Colonic mucosa (tissue), 4 donors: ENCODE measurements around the gene ADGRL3. TPM values are rescaled to one million over a fixed set of nuclear protein-coding genes. Genes with fewer than 3 reads are reported as not detected.
"Not testable (repeated sequence)": the region's sequence is repeated elsewhere in the genome, so short reads cannot be mapped to it uniquely, and the experiment has no call there.

ENCODE experiments used
- DNase-seq: peaks from one replicate; pipeline ENCODE4 v3.0.0-alpha.2; 2020
- H3K27ac ChIP-seq: fragments of 200-600 bp; one replicate; pipeline ENCODE4 v1.8.0; 2021
- H3K27me3 ChIP-seq: fragments of 200-600 bp; one replicate; pipeline ENCODE4 v1.8.0; 2021
- H3K36me3 ChIP-seq: fragments of 200-600 bp; one replicate; pipeline ENCODE4 v1.8.0; 2021
- H3K4me1 ChIP-seq: fragments of 200-600 bp; one replicate; pipeline ENCODE4 v1.8.0; 2021; ENCODE audit warnings: mild to moderate bottlenecking
- H3K4me3 ChIP-seq: fragments of 200-600 bp; one replicate; pipeline ENCODE4 v1.8.0; 2021
- H3K9ac ChIP-seq, 2 donors: one replicate each; pipeline ENCODE4 v1.7.0; 2013; ENCODE audit warnings: control low read depth in 2 of 2, low read depth in 2 of 2, low read length in 2 of 2
- H3K9me3 ChIP-seq: fragments of 200-600 bp; one replicate; pipeline ENCODE4 v1.8.0; 2021
- CTCF ChIP-seq: fragments of 200-600 bp; IDR thresholded peaks from one replicate; pipeline ENCODE4 v1.8.0; 2022; ENCODE audit warnings: antibody characterized with exemption, mild to moderate bottlenecking
- intact Hi-C: fragments of 100-400 bp; cut with DNase I; formaldehyde crosslinking; loops from one replicate; pipeline ENCODE4 v1.14.1; 2022
- total RNA-seq, 2 donors: library from RNA; stranded (reverse); fragmentation: NEBNext Ultra II Directional in 1 of 2; extraction: Animal tissue kit (Norgen Biotek cat#: 25700) in 1 of 2; gene quantifications; one replicate each; pipeline ENCODE4 v1.2.1, GENCODE V29; 2021
- donor health status: healthy.
- donor health status: DM: no; HTN: no; CAD: no.
- donor health status: DM: no; HTN: no; CAD: no.

The ADGRL3 gene
- total RNA-seq, 2 donors from 2014 or later = 4.1 to 4.4 TPM

- intact Hi-C loops = no loop called here
- H3K4me1 ChIP-seq = no peaks in the 10 kb centered on the region
- no peaks in the 10 kb centered on the region for H3K9me3 ChIP-seq
- no peak for TF ChIP-seq CTCF
- H3K36me3 ChIP-seq = no peaks in the 10 kb centered on the region
- H3K4me3 ChIP-seq = no peak overlapping the region
- H3K27me3 ChIP-seq = no peaks in the 10 kb centered on the region
- H3K27ac ChIP-seq = no peak overlapping the region
- DNase-seq = no peak
- H3K9ac ChIP-seq = no peak overlapping the region
Measured at GRCh38 chr4:61614231-61614630, 414.1 kb downstream of the ADGRL3 start.

GRCh38 chr4:61619528-61619927 is 419.4 kb downstream of the ADGRL3 start:
- Histone ChIP-seq H3K27me3 (no peaks in the 10 kb centered on the region), H3K9me3 (no peaks in the 10 kb centered on the region), H3K9ac (no peak overlapping the region), H3K27ac (no peak overlapping the region), H3K4me1 (no peaks in the 10 kb centered on the region), H3K36me3 (no peaks in the 10 kb centered on the region), H3K4me3 (no peak overlapping the region)
- intact Hi-C loops = no loop called here
- TF ChIP-seq CTCF = no peak
- no peak for DNase-seq

- H3K27ac ChIP-seq = no peak overlapping the region
- H3K36me3 ChIP-seq = no peaks in the 10 kb centered on the region
- H3K9ac ChIP-seq = no peak overlapping the region
- DNase-seq = no peak
- H3K27me3 ChIP-seq = no peaks in the 10 kb centered on the region
- no peaks in the 10 kb centered on the region for H3K4me1 ChIP-seq
- no peak overlapping the region for H3K4me3 ChIP-seq
- H3K9me3 ChIP-seq = no peaks in the 10 kb centered on the region
- intact Hi-C loops = no loop called here
- no peak for TF ChIP-seq CTCF
Measured at GRCh38 chr4:61628282-61628681, 428.2 kb downstream of the ADGRL3 start.

- Histone ChIP-seq H3K9me3 (no peaks in the 10 kb centered on the region), H3K4me3 (no peak overlapping the region), H3K27me3 (no peaks in the 10 kb centered on the region), H3K9ac (no peak overlapping the region), H3K36me3 (no peaks in the 10 kb centered on the region), H3K4me1 (no peaks in the 10 kb centered on the region), H3K27ac (no peak overlapping the region)
- intact Hi-C loops = no loop called here
- DNase-seq = no peak
- TF ChIP-seq CTCF = no peak
Measured at GRCh38 chr4:61628727-61629126, 428.6 kb downstream of the ADGRL3 start.

- no peak for DNase-seq
- Histone ChIP-seq H3K36me3 (no peaks in the 10 kb centered on the region), H3K27ac (no peak overlapping the region), H3K4me1 (no peaks in the 10 kb centered on the region), H3K9ac (no peak overlapping the region), H3K9me3 (no peaks in the 10 kb centered on the region), H3K27me3 (no peaks in the 10 kb centered on the region), H3K4me3 (no peak overlapping the region)
- no peak for TF ChIP-seq CTCF
- intact Hi-C loops = no loop called here
Measured at GRCh38 chr4:61630548-61630947, 430.4 kb downstream of the ADGRL3 start.

GRCh38 chr4:61638591-61638990 is 438.5 kb downstream of the ADGRL3 start:
- Histone ChIP-seq H3K9me3 (no peaks in the 10 kb centered on the region), H3K9ac (no peak overlapping the region), H3K27ac (no peak overlapping the region), H3K4me1 (no peaks in the 10 kb centered on the region), H3K36me3 (no peaks in the 10 kb centered on the region), H3K27me3 (no peaks in the 10 kb centered on the region), H3K4me3 (no peak overlapping the region)
- DNase-seq = no peak
- intact Hi-C loops = no loop called here
- TF ChIP-seq CTCF = no peak

- H3K27ac ChIP-seq, H3K27me3 ChIP-seq, H3K9me3 ChIP-seq, intact Hi-C loops, H3K9ac ChIP-seq, H3K4me3 ChIP-seq, DNase-seq, H3K4me1 ChIP-seq, H3K36me3 ChIP-seq: not testable (repeated sequence)
Measured at GRCh38 chr4:61646746-61647350, 446.7 kb downstream of the ADGRL3 start.
